HEK293 (cell line): Measurements from ENCODE around the gene PLCB3.

Source experiments
- AEBP2 ChIP-seq: fragments of 450-650 bp; formaldehyde crosslinking; IDR thresholded peaks from 2 replicates; pipeline ENCODE4 v1.5.1; 2016; ENCODE audit warnings: missing biosample characterization, missing genetic modification characterization, borderline replicate concordance
- BCL11A ChIP-seq: fragments of 450-650 bp; formaldehyde crosslinking; IDR thresholded peaks from 2 replicates; pipeline ENCODE4 v1.5.1; 2016; ENCODE audit warnings: low read depth, missing biosample characterization, missing genetic modification characterization
- EGR2 ChIP-seq: fragments of 450-650 bp; formaldehyde crosslinking; IDR thresholded peaks from 2 replicates; pipeline ENCODE4 v1.5.1; 2016; ENCODE audit warnings: low read depth, missing biosample characterization, missing genetic modification characterization
- GLI2 ChIP-seq: fragments of 450-650 bp; formaldehyde crosslinking; IDR thresholded peaks from 2 replicates; pipeline ENCODE4; 2017; ENCODE audit warnings: missing biosample characterization, missing genetic modification characterization, low read depth, borderline replicate concordance
- GLIS2 ChIP-seq: fragments of 450-650 bp; formaldehyde crosslinking; IDR thresholded peaks from 2 replicates; pipeline ENCODE4 v1.5.1; 2016; ENCODE audit warnings: missing biosample characterization, missing genetic modification characterization
- KLF1 ChIP-seq: fragments of 450-650 bp; formaldehyde crosslinking; IDR thresholded peaks from 2 replicates; pipeline ENCODE4 v1.5.1; 2016; ENCODE audit warnings: missing biosample characterization, missing genetic modification characterization
- OSR2 ChIP-seq: fragments of 450-650 bp; formaldehyde crosslinking; IDR thresholded peaks from 2 replicates; pipeline ENCODE4 v1.5.1; 2016; ENCODE audit warnings: missing biosample characterization, missing genetic modification characterization
- PATZ1 ChIP-seq: fragments of 450-650 bp; formaldehyde crosslinking; IDR thresholded peaks from 2 replicates; pipeline ENCODE4 v1.5.1; 2016; ENCODE audit warnings: missing biosample characterization, missing genetic modification characterization
- REST ChIP-seq: fragments of 450-650 bp; formaldehyde crosslinking; IDR thresholded peaks from 2 replicates; pipeline ENCODE4 v1.5.1; 2016; ENCODE audit warnings: missing biosample characterization, missing genetic modification characterization
- ZBTB1 ChIP-seq: fragments of 450-650 bp; formaldehyde crosslinking; IDR thresholded peaks from 2 replicates; pipeline ENCODE4 v1.5.1; 2016; ENCODE audit warnings: missing biosample characterization, missing genetic modification characterization
- ZBTB8A ChIP-seq: fragments of 450-650 bp; formaldehyde crosslinking; IDR thresholded peaks from 2 replicates; pipeline ENCODE4 v1.5.1; 2016; ENCODE audit warnings: missing biosample characterization, missing genetic modification characterization
- ZEB2 ChIP-seq: fragments of 450-650 bp; formaldehyde crosslinking; IDR thresholded peaks from 2 replicates; pipeline ENCODE4 v1.5.1; 2016; ENCODE audit warnings: missing biosample characterization, missing genetic modification characterization
- ZNF114 ChIP-seq: fragments of 450-650 bp; formaldehyde crosslinking; IDR thresholded peaks from 2 replicates; pipeline ENCODE4 v1.5.0; 2017; ENCODE audit warnings: missing biosample characterization, missing genetic modification characterization
- ZNF138 ChIP-seq: fragments of 450-650 bp; formaldehyde crosslinking; IDR thresholded peaks from 2 replicates; pipeline ENCODE4 v1.5.1; 2016; ENCODE audit warnings: missing biosample characterization, missing genetic modification characterization, borderline replicate concordance
- ZNF146 ChIP-seq: fragments of 450-650 bp; formaldehyde crosslinking; IDR thresholded peaks from 2 replicates; pipeline ENCODE4 v1.5.1; 2016; ENCODE audit warnings: missing biosample characterization, missing genetic modification characterization
- ZNF221 ChIP-seq: fragments of 450-650 bp; formaldehyde crosslinking; IDR thresholded peaks from 2 replicates; pipeline ENCODE4 v1.5.1; 2017; ENCODE audit warnings: missing biosample characterization, missing genetic modification characterization, borderline replicate concordance
- ZNF362 ChIP-seq: fragments of 450-650 bp; formaldehyde crosslinking; IDR thresholded peaks from 2 replicates; pipeline ENCODE4 v1.5.1; 2016; ENCODE audit warnings: missing biosample characterization, missing genetic modification characterization
- ZNF37A ChIP-seq: fragments of 450-650 bp; IDR thresholded peaks from 2 replicates; pipeline ENCODE4 v1.5.1; 2018; ENCODE audit warnings: missing biosample characterization, missing genetic modification characterization
- ZNF433 ChIP-seq: fragments of 450-650 bp; formaldehyde crosslinking; IDR thresholded peaks from 2 replicates; pipeline ENCODE4 v1.5.1; 2016; ENCODE audit warnings: missing biosample characterization, missing genetic modification characterization, low read depth
- ZNF449 ChIP-seq: fragments of 450-650 bp; formaldehyde crosslinking; IDR thresholded peaks from 2 replicates; pipeline ENCODE4 v1.5.1; 2017; ENCODE audit warnings: missing biosample characterization, mild to moderate bottlenecking, missing genetic modification characterization, moderate library complexity
- ZNF473 ChIP-seq: fragments of 450-650 bp; formaldehyde crosslinking; IDR thresholded peaks from 2 replicates; pipeline ENCODE4 v1.5.1; 2017; ENCODE audit warnings: missing biosample characterization, missing genetic modification characterization
- ZNF488 ChIP-seq: fragments of 450-650 bp; formaldehyde crosslinking; IDR thresholded peaks from 2 replicates; pipeline ENCODE4 v1.5.1; 2016; ENCODE audit warnings: missing biosample characterization, missing genetic modification characterization
- ZNF549 ChIP-seq: fragments of 450-650 bp; IDR thresholded peaks from 2 replicates; pipeline ENCODE4 v1.5.1; 2018; ENCODE audit warnings: missing biosample characterization, missing genetic modification characterization, mild to moderate bottlenecking, inconsistent platforms, moderate library complexity
- ZNF670 ChIP-seq: fragments of 450-650 bp; formaldehyde crosslinking; IDR thresholded peaks from 2 replicates; pipeline ENCODE4 v1.5.1; 2016; ENCODE audit warnings: missing biosample characterization, missing genetic modification characterization, low read depth
- ZNF704 ChIP-seq: fragments of 450-650 bp; formaldehyde crosslinking; IDR thresholded peaks from 2 replicates; pipeline ENCODE4 v1.5.1; 2016; ENCODE audit warnings: missing biosample characterization, missing genetic modification characterization
- ZNF76 ChIP-seq: fragments of 450-650 bp; formaldehyde crosslinking; IDR thresholded peaks from 2 replicates; pipeline ENCODE4; 2016; ENCODE audit warnings: low read depth, missing biosample characterization, missing genetic modification characterization, borderline replicate concordance
- ZNF785 ChIP-seq: fragments of 450-650 bp; formaldehyde crosslinking; IDR thresholded peaks from 2 replicates; pipeline ENCODE4 v1.5.1; 2016; ENCODE audit warnings: missing biosample characterization, missing genetic modification characterization
- ZSCAN23 ChIP-seq: fragments of 450-650 bp; formaldehyde crosslinking; IDR thresholded peaks from 2 replicates; pipeline ENCODE4 v1.5.1; 2016; ENCODE audit warnings: missing biosample characterization, missing genetic modification characterization

The PLCB3 gene

GRCh38 chr11:64317961-64318765, 66.8 kb downstream of the PLCB3 start, which contains the start of gene PRDX5 (continued):
- TF ChIP-seq ZNF449 (tag by site-specific recombination) (no peak), ZNF114 (tag by site-specific recombination) (no peak), GLIS2 (tag by site-specific recombination) (peak; percentile 90), KLF1 (tag by site-specific recombination) (peak; percentile 43; the same call in 1 of the 2 replicates), PATZ1 (tag by site-specific recombination) (peak; percentile 94), ZNF488 (tag by site-specific recombination) (no peak), ZNF37A (tag by site-specific recombination) (no peak), ZBTB8A (tag by site-specific recombination) (peak; percentile 95), REST (tag by site-specific recombination) (peak; percentile 90), OSR2 (tag by site-specific recombination) (0 out of 2 replicates have a peak, but pooled peaks have one; percentile 8), AEBP2 (tag by site-specific recombination) (no peak), ZNF704 (tag by site-specific recombination) (no peak), BCL11A (tag by site-specific recombination) (no peak), ZNF146 (tag by site-specific recombination) (no peak), ZNF549 (tag by site-specific recombination) (no peak), GLI2 (tag by site-specific recombination) (no peak), ZNF785 (tag by site-specific recombination) (no peak), ZBTB1 (no peak), ZSCAN23 (tag by site-specific recombination) (no peak), ZNF670 (tag by site-specific recombination) (no peak), ZNF221 (tag by site-specific recombination) (no peak), ZNF473 (tag by site-specific recombination) (no peak), ZNF362 (peak; percentile 80; the same call in 1 of the 2 replicates), ZNF76 (tag by site-specific recombination) (no peak), ZNF138 (tag by site-specific recombination) (no peak), EGR2 (tag by site-specific recombination) (no peak), ZNF433 (tag by site-specific recombination) (no peak), ZEB2 (tag by site-specific recombination) (no peak; the same call in 1 of the 2 replicates)
